GM20000 (cell line): ENCODE measurements around the gene LONRF2.

ENCODE experiments used
- DNase-seq: peaks from one replicate; pipeline ENCODE4 v3.0.0; 2012; ENCODE audit warnings: low spot score
- TF ChIP-seq, protein P1 (sequence below): IDR thresholded peaks from 2 replicates; pipeline ENCODE4 v1.5.1; 2012; ENCODE audit warnings: mild to moderate bottlenecking, control low read depth; ENCODE audit errors: extremely low read depth, missing control alignments

LONRF2 gene

DNA sequence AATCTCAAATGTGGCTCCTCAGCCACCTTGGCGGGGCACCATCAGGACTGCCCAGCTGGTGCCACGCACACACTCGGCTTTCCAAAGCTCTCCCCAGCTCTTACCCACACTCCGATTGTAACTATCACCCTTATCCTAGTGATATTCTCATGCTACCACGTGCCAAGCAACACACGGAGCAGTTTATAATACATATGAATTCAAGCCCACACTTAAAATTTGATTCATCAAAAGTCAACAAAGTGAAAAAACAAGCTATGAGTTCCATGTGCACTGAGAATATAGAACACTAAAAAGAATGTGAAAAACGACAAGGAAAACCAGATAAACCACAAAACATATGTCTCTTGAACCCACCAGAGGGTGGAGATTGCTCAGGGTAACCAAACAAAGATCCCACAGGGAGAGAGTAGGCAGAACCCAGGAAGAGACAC lies 31.6 kb downstream of the LONRF2 start:
- TF ChIP-seq, protein P1, sequence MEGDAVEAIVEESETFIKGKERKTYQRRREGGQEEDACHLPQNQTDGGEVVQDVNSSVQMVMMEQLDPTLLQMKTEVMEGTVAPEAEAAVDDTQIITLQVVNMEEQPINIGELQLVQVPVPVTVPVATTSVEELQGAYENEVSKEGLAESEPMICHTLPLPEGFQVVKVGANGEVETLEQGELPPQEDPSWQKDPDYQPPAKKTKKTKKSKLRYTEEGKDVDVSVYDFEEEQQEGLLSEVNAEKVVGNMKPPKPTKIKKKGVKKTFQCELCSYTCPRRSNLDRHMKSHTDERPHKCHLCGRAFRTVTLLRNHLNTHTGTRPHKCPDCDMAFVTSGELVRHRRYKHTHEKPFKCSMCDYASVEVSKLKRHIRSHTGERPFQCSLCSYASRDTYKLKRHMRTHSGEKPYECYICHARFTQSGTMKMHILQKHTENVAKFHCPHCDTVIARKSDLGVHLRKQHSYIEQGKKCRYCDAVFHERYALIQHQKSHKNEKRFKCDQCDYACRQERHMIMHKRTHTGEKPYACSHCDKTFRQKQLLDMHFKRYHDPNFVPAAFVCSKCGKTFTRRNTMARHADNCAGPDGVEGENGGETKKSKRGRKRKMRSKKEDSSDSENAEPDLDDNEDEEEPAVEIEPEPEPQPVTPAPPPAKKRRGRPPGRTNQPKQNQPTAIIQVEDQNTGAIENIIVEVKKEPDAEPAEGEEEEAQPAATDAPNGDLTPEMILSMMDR: no peak

GRCh38 chr2:100289020-100289419 lies 33.3 kb downstream of the LONRF2 start:
- DNase-seq: no peak
- TF ChIP-seq, protein P1: no peak

More for the DNA sequence above, 31.6 kb downstream of the LONRF2 start:
- no peak for DNase-seq

- DNase-seq: no peak
- TF ChIP-seq, protein P1: no peak
These were observed 36.0 kb downstream of the LONRF2 start for GRCh38 chr2:100286318-100286717.

DNA sequence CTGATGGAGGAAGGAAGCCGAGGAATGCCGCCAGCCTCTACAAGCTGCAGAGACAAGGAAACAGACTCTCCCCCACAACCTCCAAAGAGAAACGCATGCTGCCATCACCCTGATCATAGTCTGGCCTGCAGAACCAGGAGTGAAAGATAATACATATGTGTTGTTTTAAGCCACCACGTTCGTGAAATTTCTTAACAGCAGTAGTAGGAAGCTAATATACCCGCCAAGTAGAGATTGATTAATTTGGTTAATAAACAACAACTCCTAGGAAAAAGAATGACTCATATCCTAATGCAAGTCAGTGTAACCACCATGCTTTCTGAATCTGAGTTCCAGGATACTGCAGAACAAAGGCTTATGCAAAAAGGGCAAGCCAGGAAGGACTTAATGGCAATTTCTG lies 36.6 kb downstream of the LONRF2 start:
- TF ChIP-seq, protein P1: no peak
- no peak for DNase-seq

GRCh38 chr2:100285011-100285410 lies 37.3 kb downstream of the LONRF2 start:
- TF ChIP-seq, protein P1: no peak
- no peak for DNase-seq

- TF ChIP-seq, protein P1: no peak
- no peak for DNase-seq
These were observed 38.4 kb downstream of the LONRF2 start for GRCh38 chr2:100283724-100284501.

DNA sequence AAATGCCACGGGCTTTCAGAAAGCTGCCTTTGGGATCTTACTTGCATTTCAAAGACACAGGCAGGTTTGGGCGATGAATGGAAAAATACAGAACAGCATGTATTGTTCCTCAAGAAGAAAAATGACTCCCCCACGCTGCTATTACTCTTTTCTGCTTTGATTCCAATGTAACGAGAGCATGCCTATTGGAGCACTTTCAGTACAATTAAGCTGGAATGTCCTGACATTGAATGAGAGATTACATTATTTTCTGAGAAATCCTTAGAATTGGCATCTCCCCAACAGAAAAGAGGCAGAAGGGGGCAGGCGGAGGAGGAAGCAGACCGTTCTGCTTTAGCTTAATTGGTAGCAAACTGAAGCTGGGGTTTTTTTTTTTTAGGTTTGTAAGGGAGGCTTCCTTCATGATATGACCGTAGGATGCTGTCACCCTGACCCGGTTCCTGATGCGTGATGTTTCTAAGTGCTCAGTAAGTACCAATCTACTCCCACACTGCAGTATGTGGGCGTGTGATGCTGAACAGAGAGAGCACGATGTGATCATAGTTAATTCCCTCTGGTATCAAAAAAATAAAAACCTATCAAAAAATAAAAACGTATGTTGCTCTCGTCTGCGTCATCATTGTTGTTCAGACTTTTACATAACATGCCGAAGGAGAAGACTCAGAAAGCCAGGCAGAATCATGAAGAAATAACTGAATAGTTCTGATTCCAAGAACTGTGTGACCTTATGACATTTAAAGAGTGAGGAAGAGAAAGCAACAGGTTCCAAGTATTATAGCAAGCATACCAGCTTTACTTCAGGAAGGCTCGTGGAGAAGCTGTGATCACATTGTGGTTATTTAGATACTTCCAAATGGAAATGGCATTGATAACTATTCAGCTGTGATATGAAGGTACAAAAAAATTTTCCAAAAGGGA lies 40.5 kb downstream of the LONRF2 start:
- DNase-seq: no peak
- TF ChIP-seq, protein P1: no peak
